Tibial nerve (tissue), 4 donors: ENCODE measurements around the gene MADD.

ENCODE experiments used
- CTCF ChIP-seq, 5 experiments: fragments of 200-600 bp in 3 of 5; fragments of 450-650 bp in 2 of 5; sonication (generic) in 3 of 5; IDR thresholded peaks; one replicate each; pipeline ENCODE4 v1.5.1; 2016 to 2019; ENCODE audit warnings: antibody characterized with exemption in 5 of 5, mild to moderate bottlenecking in 3 of 5, moderate library complexity in 2 of 5
- EP300 ChIP-seq, 2 donors: sonication (generic); formaldehyde crosslinking; IDR thresholded peaks; one replicate each; pipeline ENCODE4 v1.6.1; 2017; ENCODE audit warnings: antibody characterized with exemption in 2 of 2, mild to moderate bottlenecking in 1 of 2

- no peak for TF ChIP-seq CTCF (IDR thresholded peaks at IDR 0.05)
- no peak for TF ChIP-seq EP300 (IDR thresholded peaks at IDR 0.05)
Observed at GRCh38 chr11:47234669-47235100, 35.2 kb upstream of the MADD start.
